ENCODE measurements around the gene NSUN2.

The NSUN2 gene

DNA sequence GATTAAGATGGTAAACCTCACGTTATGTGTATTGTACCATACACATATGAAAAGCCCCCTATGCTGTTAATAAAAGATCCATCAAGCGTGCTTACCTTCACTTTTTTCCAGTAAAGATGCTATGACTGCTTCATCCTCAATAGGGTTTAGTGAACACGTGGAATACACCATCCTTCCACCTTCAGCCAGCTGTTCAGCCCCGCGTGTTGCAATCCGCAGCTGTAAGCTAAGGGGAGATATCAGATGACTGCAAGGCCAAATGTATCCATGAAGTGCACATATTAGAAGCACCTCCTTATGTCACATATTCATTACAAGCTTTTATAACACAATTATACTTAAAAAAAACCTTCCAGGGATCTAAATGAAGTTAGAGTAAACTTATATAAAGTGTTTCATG is 16.2 kb downstream of the NSUN2 start:
- Histone ChIP-seq H3K23ac (ENCODE audit: low read length) (no peak overlapping the region), H2BK120ac (ENCODE audit: insufficient read depth, low read length, poor library complexity) (no peak overlapping the region), H2AFZ (ENCODE audit: insufficient read depth, low read length, poor library complexity) (no peak overlapping the region), H3K36me3 (ENCODE audit: control insufficient read depth in 1 of 2, insufficient read depth in 2 of 2, low read length in 2 of 2) (peaks cover 25 to 56% of the 10 kb centered on the region in 2 experiments), H3K18ac (ENCODE audit: low read length) (no peak overlapping the region), H2BK5ac (ENCODE audit: low read depth, low read length, poor library complexity) (no peak overlapping the region), H3K9me3 (ENCODE audit: insufficient read depth, low read depth, low read length) (no peaks in the 10 kb centered on the region), H3K4me1 (ENCODE audit: control insufficient read depth in 1 of 2, insufficient read depth in 2 of 2, low read length in 2 of 2) (no peaks in the 10 kb centered on the region), H3K4me3 (ENCODE audit: low read depth, low read length) (no peak overlapping the region), H4K91ac (ENCODE audit: low read depth, low read length) (no peak overlapping the region), H3K4me2 (ENCODE audit: low read length) (no peak overlapping the region), H2BK12ac (ENCODE audit: low read length) (no peak overlapping the region), H3K79me1 (ENCODE audit: low read length) (no peaks in the 10 kb centered on the region), H2AK5ac (ENCODE audit: low read length) (no peak overlapping the region), H3K79me2 (ENCODE audit: control insufficient read depth, insufficient read depth, low read length, poor library complexity) (peaks cover 2% of the 10 kb centered on the region), H3K4ac (ENCODE audit: low read depth, low read length) (no peak overlapping the region), H3K14ac (ENCODE audit: low read length) (no peak overlapping the region), H4K12ac (ENCODE audit: low read depth, low read length) (no peak overlapping the region), H3K27ac (ENCODE audit: low read depth, low read length) (no peak overlapping the region), H3K27me3 (ENCODE audit: insufficient read depth, low read length) (no peaks in the 10 kb centered on the region), H4K8ac (ENCODE audit: low read depth, low read length) (no peak overlapping the region), H3K9ac (ENCODE audit: low read length) (no peak overlapping the region)
- WGBS (ENCODE audit: extremely low coverage, insufficient coverage, insufficient read length): no CpG with 5 or more reads among the region's 6 CpGs
- DNase-seq: no peak

DNA sequence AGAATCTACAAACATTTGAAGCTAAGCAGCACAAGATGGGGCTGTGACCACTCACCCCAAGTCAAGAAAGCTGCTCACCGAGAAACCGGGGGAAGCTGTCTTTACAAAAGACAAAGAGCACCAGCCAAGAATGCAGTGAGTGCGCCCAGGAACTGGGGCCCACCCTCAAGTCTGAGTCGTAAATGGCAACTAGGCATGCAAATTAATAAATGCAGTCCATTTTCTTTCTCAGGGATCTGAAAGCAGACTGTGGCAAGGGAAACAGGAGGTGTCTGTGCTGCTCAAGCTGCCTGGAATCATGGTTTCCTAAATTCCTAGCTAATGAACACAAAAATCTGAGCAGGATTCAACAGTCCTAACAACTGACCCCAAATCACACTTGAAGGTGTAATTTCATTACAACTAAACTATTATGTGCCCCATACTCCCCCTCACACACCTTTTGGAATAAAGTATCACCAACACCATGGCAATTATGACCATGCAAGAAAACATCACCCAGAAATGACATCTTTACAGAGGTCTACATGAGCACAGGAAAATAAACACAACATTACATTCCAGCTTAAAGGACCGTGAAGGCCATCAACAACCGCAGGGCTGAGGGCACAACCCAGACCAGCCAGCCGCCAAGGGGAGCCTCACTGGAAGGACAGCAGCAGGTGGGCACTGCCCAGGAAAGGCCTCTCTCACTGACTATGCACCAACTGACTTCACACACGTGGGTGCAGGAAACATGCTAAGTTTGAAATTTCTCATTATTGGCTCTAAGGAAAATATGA is 17.6 kb downstream of the NSUN2 start:
- Histone ChIP-seq H2BK5ac (ENCODE audit: low read depth, low read length, poor library complexity) (no peak overlapping the region), H2AK5ac (ENCODE audit: low read length) (no peak overlapping the region), H3K79me2 (ENCODE audit: control insufficient read depth, insufficient read depth, low read length, poor library complexity) (peaks cover 2% of the 10 kb centered on the region), H4K91ac (ENCODE audit: low read depth, low read length) (no peak overlapping the region), H3K27ac (ENCODE audit: low read depth, low read length) (no peak overlapping the region), H2BK120ac (ENCODE audit: insufficient read depth, low read length, poor library complexity) (no peak overlapping the region), H3K14ac (ENCODE audit: low read length) (no peak overlapping the region), H3K4ac (ENCODE audit: low read depth, low read length) (peak overlapping the region; percentile 14), H2BK12ac (ENCODE audit: low read length) (no peak overlapping the region), H2AFZ (ENCODE audit: insufficient read depth, low read length, poor library complexity) (no peak overlapping the region), H3K79me1 (ENCODE audit: low read length) (no peaks in the 10 kb centered on the region), H3K27me3 (ENCODE audit: insufficient read depth, low read length) (no peaks in the 10 kb centered on the region), H3K4me2 (ENCODE audit: low read length) (no peak overlapping the region), H3K18ac (ENCODE audit: low read length) (no peak overlapping the region), H3K9me3 (ENCODE audit: insufficient read depth, low read depth, low read length) (no peaks in the 10 kb centered on the region), H3K23ac (ENCODE audit: low read length) (no peak overlapping the region), H3K36me3 (ENCODE audit: control insufficient read depth in 1 of 2, insufficient read depth in 2 of 2, low read length in 2 of 2) (peaks cover 31 to 59% of the 10 kb centered on the region in 2 experiments), H3K4me1 (ENCODE audit: control insufficient read depth in 1 of 2, insufficient read depth in 2 of 2, low read length in 2 of 2) (no peaks in the 10 kb centered on the region), H4K8ac (ENCODE audit: low read depth, low read length) (no peak overlapping the region), H3K4me3 (ENCODE audit: low read depth, low read length) (no peak overlapping the region), H3K9ac (ENCODE audit: low read length) (no peak overlapping the region), H4K12ac (ENCODE audit: low read depth, low read length) (no peak overlapping the region)
- WGBS (ENCODE audit: extremely low coverage, insufficient coverage, insufficient read length): no CpG with 5 or more reads among the region's 8 CpGs
- DNase-seq: no peak

DNA sequence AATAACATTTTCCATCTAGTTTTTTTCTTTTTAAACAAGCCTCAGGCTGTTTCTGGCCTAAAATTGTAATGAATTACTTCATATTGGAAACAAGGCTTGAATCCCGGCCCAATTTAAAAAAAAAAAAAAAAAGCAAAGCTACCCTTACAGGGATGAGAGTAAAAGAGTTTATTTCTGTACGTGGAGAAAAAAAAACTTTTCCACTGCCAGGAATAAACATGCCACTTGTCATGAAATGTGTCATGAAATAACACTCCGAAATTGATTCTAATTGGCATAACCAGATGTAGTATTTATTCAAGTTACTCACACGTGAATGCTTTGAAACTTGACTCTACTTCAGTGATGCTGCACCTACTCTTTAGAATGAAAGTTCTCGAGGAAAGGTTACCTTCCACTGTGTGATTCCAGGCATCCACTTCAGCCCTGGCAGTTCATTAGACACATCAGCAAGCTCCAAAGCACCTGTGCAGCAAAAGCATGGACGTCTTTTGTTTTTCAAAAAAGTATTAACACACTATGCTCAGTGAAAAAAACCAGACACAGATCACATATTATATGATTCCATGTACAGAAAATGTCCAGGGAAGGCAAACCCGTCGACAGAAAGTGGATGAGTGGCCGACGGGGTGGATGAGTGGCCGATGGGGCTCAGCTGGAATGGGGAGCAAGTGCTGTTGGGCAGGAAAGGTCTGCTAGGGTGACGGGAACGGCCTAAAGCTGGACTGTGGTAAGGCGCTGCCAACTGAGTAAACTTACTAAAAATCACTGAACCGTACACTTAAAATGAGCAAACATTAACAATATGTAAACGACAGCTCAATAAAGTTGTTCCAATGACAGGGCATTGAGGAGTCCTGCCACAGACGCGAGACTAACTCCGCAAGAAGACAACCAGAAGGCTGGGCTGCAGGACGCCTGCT is 21.2 kb downstream of the NSUN2 start:
- no peak overlapping the region for H2AFZ ChIP-seq (ENCODE audit: insufficient read depth, low read length, poor library complexity)
- no peak overlapping the region for H2BK5ac ChIP-seq (ENCODE audit: low read depth, low read length, poor library complexity)
- H2BK12ac ChIP-seq (ENCODE audit: low read length): no peak overlapping the region
- H3K4me1 ChIP-seq (ENCODE audit: control insufficient read depth in 1 of 2, insufficient read depth in 2 of 2, low read length in 2 of 2): no peaks in the 10 kb centered on the region
- no peaks in the 10 kb centered on the region for H3K9me3 ChIP-seq (ENCODE audit: insufficient read depth, low read depth, low read length)
- H4K91ac ChIP-seq (ENCODE audit: low read depth, low read length): no peak overlapping the region
- no peak overlapping the region for H3K4me3 ChIP-seq (ENCODE audit: low read depth, low read length)
- H3K23ac ChIP-seq (ENCODE audit: low read length): no peak overlapping the region
- no peak overlapping the region for H3K4ac ChIP-seq (ENCODE audit: low read depth, low read length)
- DNase-seq: no peak
- no CpG with 5 or more reads among the region's 20 CpGs for WGBS (ENCODE audit: extremely low coverage, insufficient coverage, insufficient read length)
- H3K27me3 ChIP-seq (ENCODE audit: insufficient read depth, low read length): no peaks in the 10 kb centered on the region
- no peak overlapping the region for H3K27ac ChIP-seq (ENCODE audit: low read depth, low read length)
- no peak overlapping the region for H3K4me2 ChIP-seq (ENCODE audit: low read length)
- no peak overlapping the region for H3K9ac ChIP-seq (ENCODE audit: low read length)
- no peak overlapping the region for H3K14ac ChIP-seq (ENCODE audit: low read length)
- no peak overlapping the region for H2AK5ac ChIP-seq (ENCODE audit: low read length)
- H2BK120ac ChIP-seq (ENCODE audit: insufficient read depth, low read length, poor library complexity): no peak overlapping the region
- H3K18ac ChIP-seq (ENCODE audit: low read length): no peak overlapping the region
- no peaks in the 10 kb centered on the region for H3K79me1 ChIP-seq (ENCODE audit: low read length)
- peaks cover 2% of the 10 kb centered on the region for H3K79me2 ChIP-seq (ENCODE audit: control insufficient read depth, insufficient read depth, low read length, poor library complexity)
- no peak overlapping the region for H4K8ac ChIP-seq (ENCODE audit: low read depth, low read length)
- no peak overlapping the region for H4K12ac ChIP-seq (ENCODE audit: low read depth, low read length)
- peaks cover 48 to 69% of the 10 kb centered on the region in 2 experiments for H3K36me3 ChIP-seq (ENCODE audit: control insufficient read depth in 1 of 2, insufficient read depth in 2 of 2, low read length in 2 of 2)

DNA sequence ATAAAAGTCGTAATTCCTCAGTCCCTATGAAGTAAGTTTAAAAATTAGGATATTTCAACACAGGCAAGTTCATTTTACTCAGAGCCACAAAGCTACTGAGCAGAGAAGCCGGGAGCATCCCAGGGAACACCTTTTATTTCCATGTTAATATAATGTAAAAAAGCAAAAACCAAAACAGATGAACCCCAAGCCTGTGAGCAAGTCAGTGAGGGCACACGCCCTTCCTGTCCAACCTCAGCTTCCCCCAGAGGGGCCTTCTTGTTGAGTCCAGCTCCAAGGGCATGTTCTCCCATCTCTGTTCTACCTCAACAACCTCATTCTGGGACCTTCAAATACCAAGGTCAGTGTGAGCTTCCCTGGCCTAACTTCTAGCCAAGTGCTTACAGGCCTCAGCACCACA is 24.8 kb downstream of the NSUN2 start:
- Histone ChIP-seq H3K36me3 (ENCODE audit: control insufficient read depth in 1 of 2, insufficient read depth in 2 of 2, low read length in 2 of 2) (peaks cover 53 to 71% of the 10 kb centered on the region in 2 experiments), H2BK12ac (ENCODE audit: low read length) (no peak overlapping the region), H4K91ac (ENCODE audit: low read depth, low read length) (no peak overlapping the region), H3K14ac (ENCODE audit: low read length) (no peak overlapping the region), H2BK120ac (ENCODE audit: insufficient read depth, low read length, poor library complexity) (no peak overlapping the region), H3K9ac (ENCODE audit: low read length) (no peak overlapping the region), H3K4me3 (ENCODE audit: low read depth, low read length) (no peak overlapping the region), H2AK5ac (ENCODE audit: low read length) (no peak overlapping the region), H4K8ac (ENCODE audit: low read depth, low read length) (no peak overlapping the region), H3K27me3 (ENCODE audit: insufficient read depth, low read length) (no peaks in the 10 kb centered on the region), H3K18ac (ENCODE audit: low read length) (no peak overlapping the region), H3K79me1 (ENCODE audit: low read length) (no peaks in the 10 kb centered on the region), H3K79me2 (ENCODE audit: control insufficient read depth, insufficient read depth, low read length, poor library complexity) (no peaks in the 10 kb centered on the region), H3K4ac (ENCODE audit: low read depth, low read length) (no peak overlapping the region), H3K4me1 (ENCODE audit: control insufficient read depth in 1 of 2, insufficient read depth in 2 of 2, low read length in 2 of 2) (no peaks in the 10 kb centered on the region), H3K9me3 (ENCODE audit: insufficient read depth, low read depth, low read length) (no peaks in the 10 kb centered on the region), H4K12ac (ENCODE audit: low read depth, low read length) (no peak overlapping the region), H2BK5ac (ENCODE audit: low read depth, low read length, poor library complexity) (no peak overlapping the region), H3K27ac (ENCODE audit: low read depth, low read length) (no peak overlapping the region), H2AFZ (ENCODE audit: insufficient read depth, low read length, poor library complexity) (no peak overlapping the region), H3K4me2 (ENCODE audit: low read length) (no peak overlapping the region), H3K23ac (ENCODE audit: low read length) (no peak overlapping the region)
- WGBS (ENCODE audit: extremely low coverage, insufficient coverage, insufficient read length): no CpG with 5 or more reads among the region's 3 CpGs
- DNase-seq: no peak

All from trophoblast cell (in vitro differentiated cells and primary cell).